Neural crest cell (in vitro differentiated cells): ENCODE results near the gene SH3PXD2A. TPM values are rescaled to one million over a fixed set of nuclear protein-coding genes. Genes with fewer than 3 reads are reported as not detected.
"Not testable (repeated sequence)": the region's sequence is repeated elsewhere in the genome, so short reads cannot be mapped to it uniquely, and the experiment has no call there.

Experiments used
- DNase-seq: peaks from one replicate; pipeline ENCODE4 v3.0.0; 2021; ENCODE audit warnings: low read depth, mixed read lengths, low spot score
- H3K27ac Mint-ChIP-seq: one replicate; pipeline ENCODE4 v1.8.0; 2021; ENCODE audit warnings: mild to moderate bottlenecking, mixed read lengths; ENCODE audit not compliant: unreplicated experiment
- H3K27me3 Mint-ChIP-seq: 2 replicates; pipeline ENCODE4 v1.8.0; 2021; ENCODE audit warnings: low read depth, mild to moderate bottlenecking, mixed read lengths
- H3K36me3 Mint-ChIP-seq: 2 replicates; pipeline ENCODE4 v1.8.0; 2021; ENCODE audit warnings: low read depth, mild to moderate bottlenecking, mixed read lengths
- H3K4me1 Mint-ChIP-seq: 2 replicates; pipeline ENCODE4 v1.8.0; 2021; ENCODE audit warnings: mixed read lengths
- H3K4me3 Mint-ChIP-seq: one replicate; pipeline ENCODE4 v1.8.0; 2021; ENCODE audit warnings: mild to moderate bottlenecking, mixed read lengths
- H3K9me3 Mint-ChIP-seq: 2 replicates; pipeline ENCODE4 v1.8.0; 2021; ENCODE audit warnings: mixed read lengths
- CTCF ChIP-seq: fragments of 200-600 bp; sonication (generic); conservative IDR thresholded peaks from 2 replicates; pipeline ENCODE4 v1.5.0; 2021; ENCODE audit warnings: antibody characterized with exemption, mild to moderate bottlenecking
- total RNA-seq: library from RNA; stranded (reverse); gene quantifications from 2 replicates; pipeline ENCODE4 v1.2.1, GENCODE V29; 2021

SH3PXD2A gene
- total RNA-seq, 1 donor from 2014 or later = 22.8 TPM

GRCh38 chr10:103732339-103733044 is 122.9 kb downstream of the SH3PXD2A start:
- Mint-ChIP-seq H3K27ac (no peak overlapping the region), H3K9me3 (no peaks in the 10 kb centered on the region), H3K4me3 (no peak overlapping the region), H3K27me3 (no peaks in the 10 kb centered on the region), H3K4me1 (peaks cover 50% of the 10 kb centered on the region), H3K36me3 (peaks cover 2% of the 10 kb centered on the region)
- DNase-seq = no peak
- no peak for TF ChIP-seq CTCF

GRCh38 chr10:103731609-103732270 is 123.6 kb downstream of the SH3PXD2A start:
- no peak for DNase-seq
- Mint-ChIP-seq H3K27ac (no peak overlapping the region), H3K4me3 (peak overlapping the region; percentile 47), H3K36me3 (no peaks in the 10 kb centered on the region), H3K4me1 (peaks cover 54% of the 10 kb centered on the region), H3K9me3 (no peaks in the 10 kb centered on the region), H3K27me3 (no peaks in the 10 kb centered on the region)
- TF ChIP-seq CTCF = no peak

GRCh38 chr10:103731026-103731425 is 124.3 kb downstream of the SH3PXD2A start:
- not testable (repeated sequence) for H3K36me3 Mint-ChIP-seq, H3K27me3 Mint-ChIP-seq, H3K4me3 Mint-ChIP-seq, H3K27ac Mint-ChIP-seq, DNase-seq, H3K9me3 Mint-ChIP-seq
- peaks cover 56% of the 10 kb centered on the region for H3K4me1 Mint-ChIP-seq

GRCh38 chr10:103729851-103730250 is 125.5 kb downstream of the SH3PXD2A start:
- DNase-seq = no peak
- no peak for TF ChIP-seq CTCF
- peaks cover 4% of the 10 kb centered on the region for H3K36me3 Mint-ChIP-seq

GRCh38 chr10:103727991-103728689 is 127.2 kb downstream of the SH3PXD2A start:
- peak overlapping the region; percentile 58 for H3K4me3 Mint-ChIP-seq
- peaks cover 10% of the 10 kb centered on the region for H3K36me3 Mint-ChIP-seq
- TF ChIP-seq CTCF = no peak
- no peaks in the 10 kb centered on the region for H3K9me3 Mint-ChIP-seq
- no peaks in the 10 kb centered on the region for H3K27me3 Mint-ChIP-seq
- peak overlapping the region; percentile 98 for H3K27ac Mint-ChIP-seq
- peaks cover 58% of the 10 kb centered on the region for H3K4me1 Mint-ChIP-seq
- DNase-seq = no peak

More at GRCh38 chr10:103729851-103730250, 125.5 kb downstream of the SH3PXD2A start:
- Mint-ChIP-seq H3K4me3 (no peak overlapping the region), H3K4me1 (peaks cover 60% of the 10 kb centered on the region), H3K27ac (no peak overlapping the region), H3K27me3 (no peaks in the 10 kb centered on the region), H3K9me3 (no peaks in the 10 kb centered on the region)
